NCI-H1694 treated with DMSO at 0.1 percent for 48 hours (cell line): ENCODE data around the gene TPCN2.
"Not testable (repeated sequence)": the region's sequence is repeated elsewhere in the genome, so short reads cannot be mapped to it uniquely, and the experiment has no call there.

ENCODE experiments used
- DNase-seq: peaks from one replicate; lab custom pipeline; 2025; lab: John Stamatoyannopoulos, UW

TPCN2 gene

GRCh38 chr11:69130654-69131053, 81.9 kb downstream of the TPCN2 start:
- no peak for DNase-seq

GRCh38 chr11:69131121-69131566, 82.4 kb downstream of the TPCN2 start:
- no peak for DNase-seq

GRCh38 chr11:69131644-69132300, 83.0 kb downstream of the TPCN2 start:
- peak; percentile 0 for DNase-seq

GRCh38 chr11:69132301-69132670, 83.6 kb downstream of the TPCN2 start:
- no peak for DNase-seq

- DNase-seq = no peak
Measured at GRCh38 chr11:69133251-69133650, 84.5 kb downstream of the TPCN2 start.

GRCh38 chr11:69134182-69134581, 85.5 kb downstream of the TPCN2 start:
- not testable (repeated sequence) for DNase-seq

- DNase-seq = no peak
Measured at GRCh38 chr11:69134957-69135356, 86.2 kb downstream of the TPCN2 start.

GRCh38 chr11:69135420-69136363, 87.0 kb downstream of the TPCN2 start:
- no peak for DNase-seq

GRCh38 chr11:69136471-69136870, 87.7 kb downstream of the TPCN2 start:
- DNase-seq = no peak

- no peak for DNase-seq
Measured at GRCh38 chr11:69137151-69137844, 88.6 kb downstream of the TPCN2 start.

GRCh38 chr11:69138265-69138664, 89.5 kb downstream of the TPCN2 start:
- DNase-seq = no peak

GRCh38 chr11:69140161-69140560, 91.4 kb downstream of the TPCN2 start:
- DNase-seq = not testable (repeated sequence)

GRCh38 chr11:69140635-69141034, 91.9 kb downstream of the TPCN2 start:
- DNase-seq = no peak

GRCh38 chr11:69141742-69142141, 93.0 kb downstream of the TPCN2 start:
- no peak for DNase-seq

- DNase-seq = no peak
Measured at GRCh38 chr11:69142895-69143294, 94.2 kb downstream of the TPCN2 start.

GRCh38 chr11:69144316-69145049, 95.8 kb downstream of the TPCN2 start:
- DNase-seq = no peak

- no peak for DNase-seq
Measured at GRCh38 chr11:69145050-69145380, 96.3 kb downstream of the TPCN2 start.

- DNase-seq = no peak
Measured at GRCh38 chr11:69148377-69148762, 99.6 kb downstream of the TPCN2 start.

GRCh38 chr11:69148806-69149205, 100.1 kb downstream of the TPCN2 start:
- no peak for DNase-seq

- DNase-seq = not testable (repeated sequence)
Measured at GRCh38 chr11:69149338-69150045, 100.8 kb downstream of the TPCN2 start.

GRCh38 chr11:69150175-69150574, 101.4 kb downstream of the TPCN2 start:
- DNase-seq = no peak
